ENCODE measurements around the gene HHIPL2.

DNA sequence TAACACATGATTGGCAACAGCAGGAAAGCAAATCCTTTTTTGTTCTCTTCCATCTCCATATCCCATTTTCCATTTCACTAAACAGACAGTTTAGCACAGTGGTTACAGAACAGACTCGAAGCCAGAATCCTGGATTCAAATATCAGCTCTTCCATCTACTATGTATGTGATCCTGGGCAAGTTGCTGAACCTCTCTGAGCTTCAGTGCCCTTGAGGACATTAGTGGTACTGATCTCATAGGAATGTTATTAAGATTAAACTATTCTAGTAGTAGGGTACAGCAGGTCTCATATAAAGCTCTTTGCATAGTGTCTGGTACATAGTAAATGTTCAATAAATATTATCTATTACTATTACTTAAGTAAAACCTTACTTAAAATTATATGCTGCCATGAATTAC, 13.8 kb upstream of the HHIPL2 start:
- TF ChIP-seq, protein P1, sequence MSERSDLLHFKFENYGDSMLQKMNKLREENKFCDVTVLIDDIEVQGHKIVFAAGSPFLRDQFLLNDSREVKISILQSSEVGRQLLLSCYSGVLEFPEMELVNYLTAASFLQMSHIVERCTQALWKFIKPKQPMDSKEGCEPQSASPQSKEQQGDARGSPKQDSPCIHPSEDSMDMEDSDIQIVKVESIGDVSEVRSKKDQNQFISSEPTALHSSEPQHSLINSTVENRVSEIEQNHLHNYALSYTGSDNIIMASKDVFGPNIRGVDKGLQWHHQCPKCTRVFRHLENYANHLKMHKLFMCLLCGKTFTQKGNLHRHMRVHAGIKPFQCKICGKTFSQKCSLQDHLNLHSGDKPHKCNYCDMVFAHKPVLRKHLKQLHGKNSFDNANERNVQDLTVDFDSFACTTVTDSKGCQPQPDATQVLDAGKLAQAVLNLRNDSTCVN (tag by site-specific recombination; optimal IDR thresholded peaks at IDR 0.05): no peak
- TF ChIP-seq ZNF146 (tag by site-specific recombination; IDR thresholded peaks at IDR 0.05): no peak
- no peak for TF ChIP-seq YY1 (tag by site-specific recombination; IDR thresholded peaks at IDR 0.05)
